GM21515 (cell line): ENCODE data around the gene XG.
"Not testable (repeated sequence)": the region's sequence is repeated elsewhere in the genome, so short reads cannot be mapped to it uniquely, and the experiment has no call there.

Experiments
- ATAC-seq: cut with Tn5 transposase; IDR thresholded peaks from one replicate; pipeline ENCODE4 v1.9.1; 2021; ENCODE audit not compliant: unreplicated experiment

The XG gene

GRCh38 chrX:2774776-2775175 is 22.9 kb downstream of the XG start:
- no peak for ATAC-seq

GRCh38 chrX:2780472-2781225 is 28.8 kb downstream of the XG start:
- ATAC-seq = not testable (repeated sequence)

DNA sequence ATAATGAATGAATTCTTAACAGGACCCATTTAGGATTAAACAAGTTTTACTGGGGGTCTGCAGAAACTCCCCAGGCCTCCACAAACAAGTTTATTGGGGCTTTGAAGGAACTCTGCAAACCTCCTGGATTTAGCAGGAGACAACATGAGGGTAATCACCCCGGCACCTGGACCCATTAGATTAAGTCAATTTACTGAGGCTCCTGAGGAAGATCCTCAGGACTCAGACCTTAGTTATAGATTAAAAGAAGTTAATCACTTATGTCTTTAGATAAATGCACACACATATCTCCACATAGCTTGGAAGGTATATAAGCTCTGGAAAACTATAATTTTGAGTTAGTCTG is 29.4 kb downstream of the XG start:
- ATAC-seq = no peak

DNA sequence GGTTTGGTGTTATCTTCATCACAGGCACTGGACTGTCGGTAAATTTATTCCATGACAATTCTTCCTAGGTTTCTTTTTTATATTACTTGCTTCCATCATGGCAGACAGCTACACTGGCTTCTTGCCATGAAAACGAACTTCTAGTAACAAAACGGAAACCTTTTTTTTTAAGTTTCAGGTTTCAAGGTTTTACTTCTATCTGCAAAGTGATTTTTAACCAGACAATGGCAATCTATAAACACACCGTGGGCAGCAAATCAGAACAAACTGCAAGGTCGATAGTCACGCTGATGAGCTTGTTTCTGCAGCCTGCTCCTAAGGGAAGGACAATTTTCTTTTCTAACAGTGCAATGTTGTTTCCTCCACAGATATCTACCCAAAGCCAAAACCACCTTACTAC is 29.9 kb downstream of the XG start:
- ATAC-seq = no peak

DNA sequence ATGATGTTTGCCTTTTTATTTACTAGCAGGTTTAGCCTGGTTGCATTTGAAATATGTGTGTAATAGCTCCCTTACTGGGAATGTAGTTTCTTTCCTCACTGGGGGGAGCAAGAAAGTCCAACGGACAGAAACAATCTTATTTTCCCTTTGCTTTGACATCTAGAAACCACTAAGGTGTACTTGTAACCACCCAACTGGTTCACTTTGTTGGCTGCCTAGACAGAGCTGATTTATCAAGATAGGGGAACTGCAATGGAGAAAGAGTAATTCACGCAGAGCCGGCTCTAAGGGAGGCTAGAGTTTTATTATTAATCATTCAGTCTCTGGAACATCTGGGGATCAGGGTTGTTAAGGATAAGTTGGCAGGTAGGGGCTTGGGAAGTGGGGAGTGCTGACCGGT is 30.3 kb downstream of the XG start:
- ATAC-seq = no peak

DNA sequence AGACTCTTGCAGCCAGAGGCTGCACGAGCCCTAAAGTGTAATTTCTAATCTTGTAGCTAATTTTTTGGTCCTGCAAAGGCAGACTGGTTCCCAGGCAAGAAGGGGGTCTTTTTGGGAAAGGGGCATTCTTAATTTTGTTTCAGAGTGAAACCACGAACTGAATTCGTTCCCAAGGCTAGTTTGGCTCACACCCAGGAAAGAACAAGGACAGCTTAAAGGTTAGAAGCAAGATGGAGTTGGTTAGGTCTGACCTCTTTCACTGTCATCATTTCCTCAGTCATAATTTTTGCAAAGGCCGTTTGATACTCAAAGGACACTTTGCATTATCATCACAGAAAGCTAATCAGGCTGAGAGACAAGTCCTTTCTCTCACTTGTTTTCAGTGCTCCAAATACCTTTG is 30.9 kb downstream of the XG start:
- ATAC-seq = no peak

- ATAC-seq = no peak
These were observed 32.2 kb downstream of the XG start for GRCh38 chrX:2784026-2784425.

GRCh38 chrX:2785538-2785937 is 33.7 kb downstream of the XG start:
- no peak for ATAC-seq

- ATAC-seq = no peak
These were observed 37.1 kb downstream of the XG start for GRCh38 chrX:2788980-2789379.

- no peak for ATAC-seq
These were observed 37.7 kb downstream of the XG start for GRCh38 chrX:2789569-2789968.

DNA sequence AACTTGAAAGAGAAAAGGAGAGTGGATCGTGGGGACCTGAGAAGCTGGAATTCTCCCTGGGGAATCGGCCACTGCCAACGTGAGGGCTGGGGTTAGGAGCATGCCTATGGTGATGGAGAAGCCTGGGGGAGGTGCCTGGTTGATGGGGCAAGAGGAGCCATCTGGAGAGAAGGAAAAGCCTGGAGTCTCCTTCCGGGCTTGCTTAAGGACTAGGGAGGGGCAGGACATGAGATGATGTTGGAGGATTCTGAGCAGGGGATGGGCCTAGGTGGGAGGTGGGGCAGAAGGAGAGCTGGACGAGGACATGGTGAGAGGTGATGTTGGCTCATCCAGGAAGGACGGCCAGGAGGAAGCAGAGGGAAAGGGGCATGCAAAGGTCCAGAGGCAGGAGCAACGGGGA is 41.9 kb downstream of the XG start:
- no peak for ATAC-seq

- no peak for ATAC-seq
These were observed 42.5 kb downstream of the XG start for GRCh38 chrX:2794336-2794735.

- ATAC-seq = not testable (repeated sequence)
These were observed 45.0 kb downstream of the XG start for GRCh38 chrX:2796808-2797207.

DNA sequence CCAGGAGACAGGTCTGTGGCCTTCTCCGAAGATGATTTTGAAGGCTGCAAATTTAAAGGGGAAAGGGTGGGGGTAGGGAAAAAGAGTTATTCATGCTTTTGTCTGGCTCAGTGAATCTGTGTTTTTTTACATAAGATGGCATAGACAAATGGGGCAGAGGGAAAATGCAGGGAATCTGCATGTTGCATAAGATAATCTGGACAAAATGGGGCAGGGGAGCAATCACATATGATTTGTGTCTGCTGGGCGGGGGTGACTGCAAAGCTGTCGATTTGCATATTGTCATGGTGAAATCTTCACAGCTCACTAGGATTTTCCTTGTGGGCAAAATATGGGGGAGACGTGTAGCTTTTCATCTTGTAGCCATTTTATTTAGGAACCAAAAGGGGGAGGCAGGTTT is 47.5 kb downstream of the XG start:
- no peak for ATAC-seq

DNA sequence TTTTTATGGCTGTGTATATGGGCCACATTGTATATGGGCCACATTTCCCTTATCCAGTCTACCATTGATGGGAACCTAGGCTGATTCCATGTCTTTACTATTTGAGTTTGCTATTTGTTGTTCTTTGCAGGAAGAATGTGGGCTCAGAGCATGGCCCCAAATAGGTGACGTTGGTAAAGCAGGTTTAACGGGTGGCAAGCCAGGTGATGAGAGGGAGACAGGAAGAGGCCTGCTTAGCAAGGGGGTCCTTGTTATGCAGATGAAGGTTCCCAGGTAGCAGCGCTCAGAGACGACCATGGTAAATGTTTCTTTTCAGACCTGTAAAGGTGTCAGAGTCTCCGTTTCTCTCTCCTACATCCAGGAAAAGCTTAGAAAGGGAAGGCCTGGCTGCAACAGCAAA is 48.1 kb downstream of the XG start:
- ATAC-seq = not testable (repeated sequence)

DNA sequence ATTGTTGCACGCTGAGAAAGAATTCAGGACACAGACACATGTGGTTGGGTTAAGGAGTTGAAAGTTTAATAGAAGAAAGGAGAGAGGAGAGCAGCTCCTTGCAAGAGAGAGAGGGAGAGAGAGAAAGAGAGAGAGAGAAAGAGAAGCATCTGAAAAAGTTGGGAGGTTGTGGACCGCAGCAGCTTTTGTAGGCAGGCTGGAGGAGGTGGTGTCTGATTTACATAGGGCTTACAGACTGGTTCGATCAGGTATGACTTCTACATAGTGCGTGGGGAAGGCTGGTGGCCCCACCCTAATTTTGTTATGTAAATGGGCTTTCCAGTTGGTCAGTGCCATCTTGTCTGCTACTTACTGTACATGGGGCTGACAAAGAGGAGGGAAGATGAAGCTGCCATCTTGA is 49.4 kb downstream of the XG start:
- ATAC-seq = no peak

DNA sequence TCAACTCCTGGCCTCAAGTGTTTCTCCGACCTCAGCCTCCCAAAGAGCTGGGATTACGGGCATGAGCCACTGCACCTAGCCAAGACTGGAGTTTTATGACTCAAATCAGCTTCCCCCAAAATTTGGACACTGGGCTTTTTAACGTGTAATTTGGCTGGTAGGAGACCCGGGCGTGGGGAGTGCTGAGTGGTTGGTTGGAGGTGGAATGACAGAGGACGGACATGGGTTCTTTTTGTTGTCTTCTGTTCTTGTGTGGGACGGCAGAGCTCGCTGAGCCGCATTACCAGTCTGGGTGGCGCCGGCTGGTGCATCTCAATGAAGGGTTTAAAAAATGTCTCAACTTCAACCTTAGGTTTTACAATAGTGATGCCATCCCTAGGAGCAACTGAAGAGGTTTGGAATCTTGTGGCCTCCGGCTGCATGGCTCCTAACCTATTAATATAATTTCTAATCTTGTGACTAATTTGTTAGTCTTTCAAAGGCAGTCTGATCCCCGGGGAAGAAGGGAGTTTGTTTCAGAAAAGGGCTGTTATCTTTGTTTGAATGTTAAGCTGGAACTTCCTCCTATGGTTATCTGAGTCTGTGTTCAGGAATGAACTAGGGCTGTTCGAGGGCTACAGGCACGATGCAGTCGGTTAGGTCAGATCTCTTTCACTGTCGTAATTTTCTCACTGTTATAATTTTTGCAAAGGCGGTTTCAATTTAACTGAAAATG is 50.7 kb downstream of the XG start:
- ATAC-seq = not testable (repeated sequence)

- ATAC-seq = not testable (repeated sequence)
These were observed 51.6 kb downstream of the XG start for GRCh38 chrX:2803486-2803885.

- not testable (repeated sequence) for ATAC-seq
These were observed 52.4 kb downstream of the XG start for GRCh38 chrX:2804106-2804843.

DNA sequence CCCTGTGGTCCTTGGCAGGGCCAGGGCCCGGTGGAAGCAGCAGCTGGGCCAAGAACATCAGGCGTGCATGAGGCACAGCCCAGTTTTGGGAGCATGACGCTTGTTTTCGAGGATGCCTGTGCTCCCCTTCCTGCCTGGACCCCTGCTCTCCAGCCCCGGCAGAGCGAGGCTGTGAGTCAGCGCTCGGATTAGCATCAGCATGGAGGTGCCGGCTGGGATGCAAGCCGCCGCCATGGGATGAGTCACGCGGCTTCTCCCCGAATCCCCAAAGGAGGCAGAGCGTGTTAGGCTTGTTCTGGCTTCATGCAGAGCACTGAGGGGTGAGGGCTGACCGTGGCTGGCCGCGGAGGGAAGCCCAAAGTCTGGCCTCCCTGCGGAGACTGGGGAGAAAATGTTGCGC is 53.0 kb downstream of the XG start:
- not testable (repeated sequence) for ATAC-seq

DNA sequence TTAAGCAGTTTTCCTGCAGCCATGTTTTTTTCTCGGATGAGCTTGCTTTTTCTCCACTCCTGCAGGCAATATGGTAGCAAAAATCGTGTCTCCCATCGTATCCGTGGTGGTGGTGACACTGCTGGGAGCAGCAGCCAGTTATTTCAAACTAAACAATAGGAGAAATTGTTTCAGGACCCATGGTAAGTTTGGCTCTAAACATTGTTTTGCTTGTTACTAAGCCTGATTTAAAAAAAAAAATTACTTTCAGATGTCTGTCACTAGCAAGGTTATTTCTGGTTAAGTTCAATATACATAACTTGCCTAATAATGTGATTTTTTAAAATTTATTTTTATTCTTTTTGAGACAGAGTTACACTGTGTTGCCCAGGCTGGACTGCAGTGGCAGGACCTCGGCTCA is 59.4 kb downstream of the XG start:
- ATAC-seq = no peak
